ENCODE data around the gene EVA1A. TPM values are rescaled to one million over a fixed set of nuclear protein-coding genes. Genes with fewer than 3 reads are reported as not detected.

EVA1A gene
- total RNA-seq, 1 experiment from 2014 or later, result not detected

DNA sequence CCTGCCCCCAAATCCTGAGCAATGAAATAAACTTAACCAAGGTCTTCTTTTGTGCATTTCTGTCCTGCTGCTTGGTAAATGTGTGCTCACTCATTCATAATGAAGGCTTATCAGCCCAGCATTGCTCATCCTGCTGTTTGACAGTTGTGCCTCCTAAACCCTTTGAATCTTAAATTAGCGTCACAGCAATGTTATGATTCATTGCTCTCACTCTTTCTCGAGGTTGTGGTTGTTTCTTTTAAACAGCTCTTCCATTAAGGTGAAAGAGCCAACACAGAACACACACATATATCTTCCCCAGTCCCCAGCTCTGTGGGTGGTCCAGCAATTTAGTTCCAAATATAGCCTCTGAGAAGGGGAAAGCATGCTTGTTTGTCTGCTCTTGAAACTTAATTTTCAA lies 84.0 kb downstream of the EVA1A start:
- Mint-ChIP-seq H3K36me3 (ENCODE audit: insufficient read depth, unreplicated experiment) (no peaks in the 10 kb centered on the region), H3K4me1 (ENCODE audit: low read depth, unreplicated experiment) (no peaks in the 10 kb centered on the region), H3K9me3 (ENCODE audit: low read depth, unreplicated experiment) (no peaks in the 10 kb centered on the region), H3K4me3 (ENCODE audit: low read depth, unreplicated experiment) (no peak overlapping the region), H3K27me3 (ENCODE audit: unreplicated experiment) (peaks cover 65% of the 10 kb centered on the region), H3K27ac (ENCODE audit: unreplicated experiment) (no peak overlapping the region)
- TF ChIP-seq CTCF (IDR thresholded peaks at IDR 0.05; ENCODE audit: unreplicated experiment), result no peak
- no peak for DNase-seq
- BruUV-seq (replicated peaks), result no TSS peak
- intact Hi-C loops (cut with micrococcal nuclease; ENCODE audit: unreplicated experiment), result no loop called here
- CTCF ChIA-PET, result no interaction called here

- no peak for DNase-seq
- no TSS peak for BruUV-seq (replicated peaks)
- no peaks in the 10 kb centered on the region for H3K36me3 Mint-ChIP-seq (ENCODE audit: insufficient read depth, unreplicated experiment)
- no peaks in the 10 kb centered on the region for H3K9me3 Mint-ChIP-seq (ENCODE audit: low read depth, unreplicated experiment)
- peaks cover 72% of the 10 kb centered on the region for H3K27me3 Mint-ChIP-seq (ENCODE audit: unreplicated experiment)
- CTCF ChIA-PET, result no interaction called here
- no peak overlapping the region for H3K4me3 Mint-ChIP-seq (ENCODE audit: low read depth, unreplicated experiment)
- no peak for TF ChIP-seq CTCF (IDR thresholded peaks at IDR 0.05; ENCODE audit: unreplicated experiment)
- H3K27ac Mint-ChIP-seq (ENCODE audit: unreplicated experiment), result no peak overlapping the region
- no peaks in the 10 kb centered on the region for H3K4me1 Mint-ChIP-seq (ENCODE audit: low read depth, unreplicated experiment)
- intact Hi-C loops (cut with micrococcal nuclease; ENCODE audit: unreplicated experiment), result no loop called here
Measured at GRCh38 chr2:75475976-75476375, 84.8 kb downstream of the EVA1A start.

DNA sequence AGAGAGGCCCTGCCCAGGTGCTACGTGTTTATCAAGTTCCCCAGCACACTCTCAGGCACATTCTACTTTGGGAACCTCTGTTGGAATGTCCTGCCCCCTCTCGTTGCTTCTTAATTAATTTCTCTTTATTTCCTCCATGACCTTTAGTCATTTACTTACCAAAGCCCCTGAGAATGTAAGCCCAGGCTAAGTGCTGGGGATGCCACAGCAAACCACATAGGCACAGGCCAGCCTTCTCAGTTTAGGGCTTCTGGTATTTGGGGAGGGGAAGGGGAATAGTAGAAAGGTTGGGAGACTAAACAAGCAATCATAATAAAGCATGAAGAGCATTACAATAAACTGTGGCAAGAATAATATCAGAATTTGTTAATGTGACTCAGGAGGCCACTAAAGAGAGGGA lies 85.7 kb downstream of the EVA1A start:
- intact Hi-C loops (cut with micrococcal nuclease; ENCODE audit: unreplicated experiment), result no loop called here

GRCh38 chr2:75474115-75474514 lies 86.6 kb downstream of the EVA1A start:
- H3K27ac Mint-ChIP-seq (ENCODE audit: unreplicated experiment), result no peak overlapping the region
- H3K4me1 Mint-ChIP-seq (ENCODE audit: low read depth, unreplicated experiment), result no peaks in the 10 kb centered on the region
- CTCF ChIA-PET, result no interaction called here
- TF ChIP-seq CTCF (IDR thresholded peaks at IDR 0.05; ENCODE audit: unreplicated experiment), result no peak
- no peak overlapping the region for H3K4me3 Mint-ChIP-seq (ENCODE audit: low read depth, unreplicated experiment)
- intact Hi-C loops (cut with micrococcal nuclease; ENCODE audit: unreplicated experiment), result no loop called here
- H3K9me3 Mint-ChIP-seq (ENCODE audit: low read depth, unreplicated experiment), result no peaks in the 10 kb centered on the region
- DNase-seq, result no peak
- H3K36me3 Mint-ChIP-seq (ENCODE audit: insufficient read depth, unreplicated experiment), result no peaks in the 10 kb centered on the region
- BruUV-seq (replicated peaks), result no TSS peak
- peaks cover 79% of the 10 kb centered on the region for H3K27me3 Mint-ChIP-seq (ENCODE audit: unreplicated experiment)

More for the DNA sequence above, 85.7 kb downstream of the EVA1A start:
- Mint-ChIP-seq H3K36me3 (ENCODE audit: insufficient read depth, unreplicated experiment) (no peaks in the 10 kb centered on the region), H3K27ac (ENCODE audit: unreplicated experiment) (no peak overlapping the region), H3K27me3 (ENCODE audit: unreplicated experiment) (peaks cover 74% of the 10 kb centered on the region), H3K4me1 (ENCODE audit: low read depth, unreplicated experiment) (no peaks in the 10 kb centered on the region), H3K4me3 (ENCODE audit: low read depth, unreplicated experiment) (no peak overlapping the region), H3K9me3 (ENCODE audit: low read depth, unreplicated experiment) (no peaks in the 10 kb centered on the region)
- DNase-seq, result no peak
- no peak for TF ChIP-seq CTCF (IDR thresholded peaks at IDR 0.05; ENCODE audit: unreplicated experiment)
- no TSS peak for BruUV-seq (replicated peaks)
- CTCF ChIA-PET, result no interaction called here
